Measurements from ENCODE around the gene SLC6A11.

Gene SLC6A11

DNA sequence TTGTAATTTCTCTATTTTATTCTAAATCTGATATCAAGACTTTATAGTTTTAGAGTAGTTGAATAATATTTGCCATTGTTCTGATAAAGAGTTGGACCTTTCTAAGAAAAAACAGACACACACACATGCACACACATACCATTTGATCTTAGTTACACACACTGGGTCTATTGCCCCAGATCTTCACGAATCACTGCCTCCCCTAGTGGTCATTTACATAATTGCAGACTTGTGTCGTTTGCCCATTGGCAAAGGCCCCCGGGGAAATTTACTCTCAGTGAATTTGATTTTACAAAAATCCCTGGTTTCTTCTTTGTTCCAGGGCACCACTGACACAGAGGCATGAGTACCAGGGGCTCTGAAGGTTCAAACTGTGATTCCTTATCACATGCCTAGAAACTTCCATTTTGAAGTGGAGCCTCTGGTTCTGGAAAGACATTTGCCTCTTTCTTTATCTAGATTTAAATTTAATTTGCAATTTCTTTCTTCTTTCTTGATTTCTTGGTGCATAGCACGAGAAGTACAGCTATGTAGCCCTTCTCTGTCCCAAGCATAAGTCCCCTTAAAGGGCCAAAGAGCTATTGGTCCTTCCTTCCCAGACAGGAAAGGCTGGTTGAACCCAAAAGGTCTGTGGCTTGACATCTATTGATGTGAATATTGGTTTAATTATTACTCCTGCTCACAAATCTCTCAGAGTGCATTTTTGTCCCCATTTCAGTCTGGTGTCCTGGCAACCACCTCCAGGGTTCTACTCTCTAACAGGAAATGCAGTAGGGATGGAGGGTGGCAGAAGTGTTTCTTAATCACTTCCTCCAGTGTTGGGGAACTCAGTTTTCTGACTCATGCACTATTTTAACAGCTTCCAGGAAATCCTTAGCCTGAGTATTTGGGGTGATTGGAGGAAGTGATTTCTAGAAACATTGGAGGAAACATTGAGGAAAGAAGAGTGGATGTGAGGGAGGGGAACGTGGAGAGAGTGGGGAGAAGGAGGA lies 32.4 kb upstream of the SLC6A11 start:
- Histone ChIP-seq H3K4me3 (ENCODE audit: low read depth, low read length) (no peak overlapping the region), H3K4me1 (no peaks in the 10 kb centered on the region), H3K9me3 (no peaks in the 10 kb centered on the region), H3K36me3 (no peaks in the 10 kb centered on the region), H3K27me3 (no peaks in the 10 kb centered on the region)
- DNase-seq = peak; percentile 17
- TF ChIP-seq, protein P1, sequence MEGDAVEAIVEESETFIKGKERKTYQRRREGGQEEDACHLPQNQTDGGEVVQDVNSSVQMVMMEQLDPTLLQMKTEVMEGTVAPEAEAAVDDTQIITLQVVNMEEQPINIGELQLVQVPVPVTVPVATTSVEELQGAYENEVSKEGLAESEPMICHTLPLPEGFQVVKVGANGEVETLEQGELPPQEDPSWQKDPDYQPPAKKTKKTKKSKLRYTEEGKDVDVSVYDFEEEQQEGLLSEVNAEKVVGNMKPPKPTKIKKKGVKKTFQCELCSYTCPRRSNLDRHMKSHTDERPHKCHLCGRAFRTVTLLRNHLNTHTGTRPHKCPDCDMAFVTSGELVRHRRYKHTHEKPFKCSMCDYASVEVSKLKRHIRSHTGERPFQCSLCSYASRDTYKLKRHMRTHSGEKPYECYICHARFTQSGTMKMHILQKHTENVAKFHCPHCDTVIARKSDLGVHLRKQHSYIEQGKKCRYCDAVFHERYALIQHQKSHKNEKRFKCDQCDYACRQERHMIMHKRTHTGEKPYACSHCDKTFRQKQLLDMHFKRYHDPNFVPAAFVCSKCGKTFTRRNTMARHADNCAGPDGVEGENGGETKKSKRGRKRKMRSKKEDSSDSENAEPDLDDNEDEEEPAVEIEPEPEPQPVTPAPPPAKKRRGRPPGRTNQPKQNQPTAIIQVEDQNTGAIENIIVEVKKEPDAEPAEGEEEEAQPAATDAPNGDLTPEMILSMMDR (IDR thresholded peaks at IDR 0.05; ENCODE audit: low read depth, low read length) = peak; percentile 69

DNA sequence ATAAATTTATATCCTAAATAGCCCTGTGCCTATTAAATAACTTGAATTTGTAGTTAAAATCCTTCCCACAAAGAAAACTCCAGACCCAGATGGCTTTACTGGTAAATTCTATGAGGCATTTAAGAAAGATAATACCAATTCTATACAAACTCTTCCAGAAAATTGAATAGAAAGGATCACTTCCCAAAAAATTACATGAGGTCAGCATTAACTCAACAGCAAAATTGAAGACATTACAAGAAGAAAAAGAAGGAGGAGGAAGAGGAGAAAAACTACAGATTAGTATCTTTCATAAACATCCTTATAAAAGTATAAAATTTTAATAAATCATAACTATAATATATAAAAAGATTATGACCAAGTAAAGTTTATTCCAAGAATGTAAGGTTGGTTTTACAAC lies 29.4 kb upstream of the SLC6A11 start:
- H3K4me1 ChIP-seq = no peaks in the 10 kb centered on the region
- no peaks in the 10 kb centered on the region for H3K9me3 ChIP-seq
- no peaks in the 10 kb centered on the region for H3K27me3 ChIP-seq
- H3K4me3 ChIP-seq (ENCODE audit: low read depth, low read length) = no peak overlapping the region
- DNase-seq = no peak
- H3K36me3 ChIP-seq = no peaks in the 10 kb centered on the region
- TF ChIP-seq, protein P1 (IDR thresholded peaks at IDR 0.05; ENCODE audit: low read depth, low read length) = no peak

DNA sequence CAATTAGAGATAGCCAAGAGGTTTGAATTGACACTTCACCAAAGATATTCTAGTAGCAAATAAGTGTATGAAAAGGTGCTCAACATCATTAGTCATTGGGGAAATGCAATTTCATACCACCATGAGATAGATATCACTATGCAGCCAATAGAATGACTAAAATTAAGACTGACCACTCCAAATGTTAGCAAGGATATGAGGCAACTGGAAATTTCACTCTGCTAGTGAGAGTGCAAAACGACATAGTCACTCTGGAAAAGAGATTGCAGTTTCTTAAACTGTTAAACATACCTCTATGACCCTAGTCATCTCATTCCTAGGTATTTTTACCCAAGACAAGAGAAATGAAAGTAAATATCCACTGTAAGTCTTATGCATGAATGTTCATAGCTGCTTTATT lies 27.6 kb upstream of the SLC6A11 start:
- H3K27me3 ChIP-seq = no peaks in the 10 kb centered on the region
- TF ChIP-seq, protein P1 (IDR thresholded peaks at IDR 0.05; ENCODE audit: low read depth, low read length) = no peak
- no peak overlapping the region for H3K4me3 ChIP-seq (ENCODE audit: low read depth, low read length)
- no peaks in the 10 kb centered on the region for H3K9me3 ChIP-seq
- H3K4me1 ChIP-seq = no peaks in the 10 kb centered on the region
- no peaks in the 10 kb centered on the region for H3K36me3 ChIP-seq
- no peak for DNase-seq

DNA sequence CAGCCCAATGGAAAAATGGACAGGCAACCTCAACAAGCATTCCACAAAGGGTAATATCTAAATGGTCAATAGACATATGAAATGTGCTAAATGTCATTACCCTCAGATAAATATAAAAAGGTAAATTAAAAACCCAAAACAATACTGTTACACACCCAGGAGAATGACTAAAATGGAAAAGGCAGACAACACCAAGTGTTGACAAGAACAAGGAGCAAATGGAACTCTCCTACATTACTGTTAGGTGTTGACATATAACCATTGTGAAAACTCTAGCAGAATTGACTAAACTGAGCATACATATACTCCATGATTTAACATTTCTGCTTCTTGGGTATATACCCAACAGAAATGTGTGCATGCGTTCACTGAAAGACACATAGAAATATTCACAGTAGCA lies 25.3 kb upstream of the SLC6A11 start:
- Histone ChIP-seq H3K4me1 (no peaks in the 10 kb centered on the region), H3K27me3 (no peaks in the 10 kb centered on the region), H3K4me3 (ENCODE audit: low read depth, low read length) (no peak overlapping the region), H3K36me3 (no peaks in the 10 kb centered on the region), H3K9me3 (no peaks in the 10 kb centered on the region)
- no peak for DNase-seq
- TF ChIP-seq, protein P1 (IDR thresholded peaks at IDR 0.05; ENCODE audit: low read depth, low read length) = no peak

DNA sequence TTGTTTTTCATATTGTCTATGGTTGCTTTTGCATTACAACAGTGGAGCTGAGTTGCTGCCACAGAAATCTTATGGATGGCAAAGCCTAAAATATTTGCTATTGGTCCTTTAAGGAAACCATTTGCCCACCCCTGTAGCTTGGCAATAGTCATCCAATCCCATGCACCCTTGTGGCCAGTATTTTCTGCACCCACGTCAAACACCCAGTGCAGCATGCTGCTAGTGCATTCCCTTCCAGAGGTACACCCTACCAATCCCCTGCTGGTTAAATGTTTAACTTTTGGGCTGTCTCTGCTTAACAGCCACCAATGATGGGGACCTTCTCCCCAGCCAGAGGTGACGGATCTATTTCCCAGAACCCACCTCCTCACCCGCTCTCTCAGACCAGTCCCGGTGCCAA lies 23.8 kb upstream of the SLC6A11 start:
- DNase-seq = no peak
- no peaks in the 10 kb centered on the region for H3K4me1 ChIP-seq
- TF ChIP-seq, protein P1 (IDR thresholded peaks at IDR 0.05; ENCODE audit: low read depth, low read length) = no peak
- no peak overlapping the region for H3K4me3 ChIP-seq (ENCODE audit: low read depth, low read length)
- no peaks in the 10 kb centered on the region for H3K27me3 ChIP-seq
- H3K36me3 ChIP-seq = no peaks in the 10 kb centered on the region
- H3K9me3 ChIP-seq = no peaks in the 10 kb centered on the region

All from BE2C (cell line).